HG03460 (cell line): ENCODE measurements around the gene FGR.
A peak's percentile ranks its signal among the peaks of the same experiment; 100 is the strongest.
"Not testable (repeated sequence)": the region's sequence is repeated elsewhere in the genome, so short reads cannot be mapped to it uniquely, and the experiment has no call there.

Experiments
- ATAC-seq: cut with Tn5 transposase; IDR thresholded peaks from one replicate; pipeline ENCODE4 v1.9.1; 2021; ENCODE audit not compliant: unreplicated experiment

FGR gene

DNA sequence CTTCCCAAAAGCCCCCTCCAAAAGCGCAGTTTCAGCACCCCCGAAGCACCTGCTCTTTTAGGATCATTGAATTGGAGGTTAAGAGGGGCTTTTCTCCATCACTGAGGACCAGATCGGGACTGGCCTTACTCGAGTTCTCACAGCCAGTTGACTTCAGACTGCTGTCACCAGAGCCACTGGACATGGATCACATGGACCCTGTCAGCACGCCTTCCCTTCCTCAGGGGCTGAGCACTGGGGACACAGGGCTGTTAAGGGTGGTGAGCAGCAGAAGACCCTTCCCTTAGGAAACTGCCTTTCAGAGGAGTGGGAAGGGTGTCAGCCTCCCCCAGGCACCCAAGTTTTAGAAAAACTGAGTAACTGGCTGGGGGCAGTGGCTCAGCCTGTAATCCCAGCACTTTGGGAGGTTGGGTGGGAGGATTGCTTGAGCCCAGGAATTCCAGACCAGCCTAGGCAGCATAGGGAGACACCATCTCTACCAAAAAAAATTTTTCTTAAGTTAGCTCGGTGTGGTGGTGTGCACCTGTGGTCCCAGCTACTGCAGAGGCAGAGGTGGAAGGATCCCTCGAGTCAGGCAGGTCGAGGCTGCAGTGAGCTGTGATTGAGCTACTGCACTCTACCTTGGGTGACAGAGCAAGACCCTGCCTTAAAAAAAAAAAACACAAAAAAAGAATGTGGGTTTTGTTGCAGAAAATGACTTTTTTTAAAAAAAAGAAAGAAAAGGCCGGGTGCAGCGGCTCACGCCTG lies 584 bp upstream of the FGR start:
- ATAC-seq: no peak

DNA sequence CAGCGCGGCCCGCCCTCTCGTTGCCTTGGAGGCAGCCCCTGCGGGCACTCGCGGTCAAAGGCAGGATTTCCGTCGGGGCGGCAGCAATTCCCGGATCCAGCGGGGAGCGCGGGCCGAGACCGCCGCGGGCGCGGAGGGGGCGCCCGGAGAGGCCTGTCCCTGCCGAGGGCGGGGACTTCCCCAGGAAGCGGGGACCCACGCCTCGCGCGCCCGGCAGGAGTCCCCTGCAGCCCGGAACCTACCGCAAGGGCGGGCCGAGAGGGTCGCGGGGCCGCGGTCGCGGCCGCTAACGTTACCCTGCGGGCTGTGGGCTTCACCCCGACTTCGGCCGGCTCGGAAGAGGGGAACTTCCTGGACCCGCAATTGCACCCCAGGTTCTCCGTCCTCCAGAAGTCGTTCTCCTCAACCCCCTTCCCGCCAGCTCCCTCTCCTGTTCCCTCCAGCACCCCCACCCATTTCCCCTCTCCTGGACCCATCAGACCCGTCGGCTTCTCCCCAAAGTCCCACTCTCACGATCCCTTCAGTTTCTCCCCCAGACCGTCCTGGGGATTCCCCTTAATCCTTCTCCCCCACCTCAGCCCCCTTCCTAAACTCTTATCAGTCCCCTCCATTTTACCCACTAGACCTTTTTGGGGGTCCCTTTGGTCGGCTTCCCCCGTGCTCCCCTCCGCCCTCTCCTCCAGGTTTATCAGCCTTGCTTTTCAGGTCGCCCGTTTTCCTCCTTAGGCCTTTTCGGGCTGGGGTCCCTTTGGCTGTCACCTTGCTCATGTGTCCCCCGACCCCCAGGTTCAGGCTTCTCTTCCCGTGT lies 604 bp downstream of the FGR start:
- ATAC-seq: no peak

DNA sequence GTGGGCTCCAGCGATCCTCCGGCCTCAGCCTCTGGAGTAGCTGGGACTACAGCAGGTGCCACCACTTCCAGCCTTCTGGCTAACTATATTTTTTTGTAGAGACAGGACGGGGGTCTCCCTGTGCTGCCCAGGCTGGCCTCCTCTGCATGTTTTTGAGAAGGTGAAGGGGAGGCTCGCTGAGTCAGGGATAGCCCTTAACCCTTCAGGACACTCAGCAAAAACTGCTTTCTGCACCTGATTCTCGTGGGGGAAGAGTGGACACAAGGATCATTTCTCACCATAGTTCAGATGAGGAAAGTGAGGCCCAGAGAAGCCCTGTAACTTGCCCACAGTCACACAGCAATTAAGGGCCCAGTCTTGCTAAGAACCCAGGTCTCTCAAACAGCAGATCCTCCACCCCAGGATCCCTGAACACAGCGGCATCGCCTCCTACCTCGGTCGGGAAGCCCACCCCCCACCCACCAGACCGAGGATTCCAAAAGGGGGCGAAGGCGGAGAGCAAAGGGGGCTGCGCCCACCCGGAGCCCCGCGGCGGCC lies 1.3 kb downstream of the FGR start:
- no peak for ATAC-seq

DNA sequence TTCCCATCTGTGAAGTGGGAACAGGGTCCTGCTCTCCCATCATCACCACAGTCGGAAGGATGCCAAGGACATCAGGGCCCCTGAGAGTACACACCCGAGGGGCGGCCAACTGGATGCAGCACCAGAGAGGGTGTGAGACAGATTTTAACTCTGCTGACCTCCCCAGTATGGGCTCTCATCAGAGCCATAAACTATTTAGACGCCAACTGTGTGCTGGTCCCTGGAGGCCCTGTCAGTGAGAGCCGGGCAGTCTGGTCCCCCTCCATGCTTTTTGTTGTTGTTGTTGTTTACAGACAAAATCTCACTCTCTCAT lies 1.7 kb downstream of the FGR start:
- no peak for ATAC-seq

DNA sequence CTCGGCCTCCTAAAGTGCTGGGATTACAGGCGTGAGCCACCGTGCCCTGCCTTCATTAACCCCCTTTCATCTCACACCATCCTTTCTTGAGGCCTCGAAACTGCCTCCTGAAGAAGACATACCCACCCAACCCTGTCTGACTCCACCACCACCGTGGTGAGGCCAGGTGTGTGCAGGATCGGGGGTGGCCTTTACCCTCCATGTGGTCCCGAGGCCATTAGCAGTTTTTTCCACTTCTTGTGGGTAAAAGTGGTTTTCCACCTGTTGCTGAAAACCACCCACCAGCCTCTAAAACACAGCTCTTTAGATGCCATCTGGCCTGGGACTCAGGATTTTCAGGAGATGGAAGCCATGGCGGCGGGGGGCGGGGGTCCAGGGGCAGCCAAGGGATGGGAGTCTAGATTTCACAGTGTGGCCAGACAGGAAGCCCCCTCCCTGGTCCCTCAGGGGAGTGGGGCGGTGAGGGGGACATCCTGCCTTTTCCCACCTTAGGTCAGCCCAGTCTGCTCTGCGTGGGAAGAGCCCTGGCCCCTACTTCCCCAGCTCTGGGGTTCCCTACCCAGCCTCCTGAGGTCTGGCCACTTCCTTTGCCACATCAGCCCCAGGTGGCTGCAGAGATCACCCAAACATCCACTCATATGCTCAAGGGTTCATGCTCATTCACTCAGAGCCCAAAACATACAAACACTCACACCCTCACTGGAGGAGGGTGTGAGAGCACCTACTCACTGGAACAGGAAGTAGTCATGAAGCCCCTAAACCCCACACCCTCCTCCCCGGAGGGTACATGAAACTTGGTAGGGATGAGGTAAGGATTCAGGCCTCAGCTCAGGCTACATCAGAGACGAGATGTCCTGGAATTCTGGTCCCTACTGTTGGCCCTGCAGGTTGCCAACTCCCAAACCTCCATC lies 2.3 kb downstream of the FGR start:
- peak; percentile 26 for ATAC-seq

DNA sequence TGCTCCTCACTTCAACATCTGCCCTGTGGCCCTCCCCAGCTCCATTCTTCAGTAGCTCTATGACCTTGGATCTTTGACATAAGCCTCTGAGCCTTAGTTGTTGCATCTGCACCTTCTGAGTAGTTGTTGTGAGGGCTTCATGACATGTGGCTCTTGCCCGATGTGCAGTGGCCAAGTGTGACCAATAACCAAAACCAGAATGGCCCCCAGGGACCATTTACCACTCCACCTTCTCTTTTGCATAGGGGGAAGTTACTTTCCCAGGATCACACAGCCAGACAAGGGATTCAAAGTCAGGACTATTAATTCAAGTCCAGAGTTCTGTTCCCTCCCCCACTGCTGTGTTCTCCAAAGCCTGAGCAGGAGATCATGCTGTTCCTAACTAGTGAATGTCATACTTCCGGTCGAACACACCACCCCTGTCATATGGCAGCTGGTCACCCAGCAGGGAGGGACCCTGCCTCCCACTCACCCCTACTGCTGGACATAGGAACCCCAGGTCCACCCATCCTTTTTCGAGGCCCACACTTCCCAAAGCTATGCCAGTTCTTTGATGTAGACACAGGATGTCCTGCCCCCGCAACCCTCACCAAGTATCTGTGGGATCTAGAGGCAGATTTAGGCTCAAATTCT lies 4.0 kb downstream of the FGR start:
- no peak for ATAC-seq

DNA sequence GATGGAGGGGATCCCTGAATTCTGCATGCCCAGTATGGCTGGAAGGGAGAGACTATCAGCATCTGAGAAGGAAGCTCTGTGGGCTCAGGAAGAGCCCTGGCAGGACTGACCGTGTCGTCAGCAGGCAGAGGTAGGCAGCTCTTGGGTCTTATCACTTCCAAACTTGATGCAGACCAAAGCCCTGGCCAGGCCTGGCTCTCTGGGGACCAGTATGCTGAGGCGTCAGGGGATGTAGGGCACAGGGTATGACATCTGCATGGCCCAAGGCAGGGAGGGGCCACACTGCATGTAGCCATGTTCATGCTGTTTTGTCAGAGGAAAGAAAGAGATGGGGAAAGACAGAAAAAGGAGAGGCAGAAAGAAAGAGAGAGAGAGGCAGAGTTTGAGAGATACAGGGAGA lies 6.3 kb downstream of the FGR start:
- no peak for ATAC-seq

DNA sequence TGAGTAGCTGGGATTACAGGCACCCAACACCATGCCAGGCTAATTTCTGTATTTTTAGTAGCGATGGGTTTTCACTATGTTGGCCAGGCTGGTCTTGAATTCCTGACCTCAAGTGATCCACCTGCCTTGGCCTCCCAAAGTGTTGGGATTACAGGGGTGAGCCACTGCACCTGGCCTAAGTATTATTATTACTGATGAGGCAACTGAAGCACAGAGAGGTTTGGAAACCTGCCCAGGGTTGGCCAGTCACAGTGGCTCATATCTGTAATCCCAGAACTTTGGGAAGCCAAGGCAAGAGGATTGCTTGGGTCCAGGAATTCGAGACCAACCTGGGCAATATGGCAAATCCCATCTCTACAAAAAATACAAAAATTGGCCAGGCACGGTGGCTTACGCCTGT lies 7.3 kb downstream of the FGR start:
- ATAC-seq: not testable (repeated sequence)

DNA sequence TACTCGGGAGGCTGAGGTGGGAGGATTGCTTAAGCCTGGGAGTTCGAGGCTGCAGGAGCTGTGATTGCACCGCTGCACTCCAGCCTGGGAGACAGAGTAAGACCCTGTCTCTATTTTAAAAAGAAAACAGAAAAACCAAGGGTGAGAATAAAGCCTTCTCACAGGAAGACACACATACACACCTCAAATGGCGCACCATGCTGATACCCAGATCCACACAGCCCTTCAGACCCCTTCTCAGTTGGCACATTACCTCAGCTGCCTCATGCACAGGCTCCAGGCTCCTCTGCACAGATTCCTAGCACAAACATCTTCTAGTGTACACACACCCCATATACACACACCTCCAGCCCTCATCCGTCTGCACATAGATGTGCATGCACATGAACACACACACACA lies 7.9 kb downstream of the FGR start:
- ATAC-seq: no peak

DNA sequence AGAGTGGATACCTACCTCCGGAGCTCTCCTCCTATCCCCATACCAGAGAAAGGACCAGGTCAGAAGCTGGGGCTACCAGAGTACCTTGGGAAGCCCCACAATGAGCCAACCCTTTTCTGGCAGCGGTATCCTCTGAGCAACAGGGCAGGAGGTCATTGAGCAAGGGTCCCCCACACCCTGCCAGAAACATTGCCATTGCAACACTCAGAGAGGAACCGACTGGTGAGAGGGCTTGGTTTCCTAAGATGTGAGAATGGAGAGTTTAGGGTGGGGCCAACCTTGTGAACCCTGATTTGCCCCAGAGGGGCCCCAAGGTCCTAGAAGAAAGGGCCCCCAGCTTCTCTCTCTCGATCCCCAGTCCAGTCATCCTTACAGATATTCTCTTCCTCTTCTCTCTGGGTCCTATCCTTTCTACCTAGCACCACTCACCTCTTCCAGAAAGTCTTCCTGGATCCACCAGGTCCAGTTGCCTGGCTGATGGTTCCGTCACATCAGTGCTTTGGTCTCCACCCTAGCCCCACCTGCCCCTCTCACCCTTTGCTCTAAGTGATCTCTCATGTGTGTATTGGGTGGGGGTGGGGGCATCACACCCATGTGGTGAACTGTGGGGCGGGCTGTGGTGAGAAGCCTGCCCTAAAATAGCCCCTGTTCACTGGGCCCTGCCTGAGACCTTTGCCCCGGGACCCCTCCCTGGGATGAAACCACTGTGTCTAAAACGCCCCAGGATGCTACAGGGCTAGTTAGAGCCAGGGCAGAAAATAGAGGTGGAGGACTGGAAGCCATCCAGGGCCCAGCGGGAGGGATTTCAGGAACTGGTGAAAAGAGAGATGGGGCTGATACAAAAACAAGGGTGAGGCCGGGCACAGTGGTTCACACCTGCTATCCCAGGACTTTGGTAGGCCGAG lies 8.7 kb downstream of the FGR start:
- no peak for ATAC-seq

DNA sequence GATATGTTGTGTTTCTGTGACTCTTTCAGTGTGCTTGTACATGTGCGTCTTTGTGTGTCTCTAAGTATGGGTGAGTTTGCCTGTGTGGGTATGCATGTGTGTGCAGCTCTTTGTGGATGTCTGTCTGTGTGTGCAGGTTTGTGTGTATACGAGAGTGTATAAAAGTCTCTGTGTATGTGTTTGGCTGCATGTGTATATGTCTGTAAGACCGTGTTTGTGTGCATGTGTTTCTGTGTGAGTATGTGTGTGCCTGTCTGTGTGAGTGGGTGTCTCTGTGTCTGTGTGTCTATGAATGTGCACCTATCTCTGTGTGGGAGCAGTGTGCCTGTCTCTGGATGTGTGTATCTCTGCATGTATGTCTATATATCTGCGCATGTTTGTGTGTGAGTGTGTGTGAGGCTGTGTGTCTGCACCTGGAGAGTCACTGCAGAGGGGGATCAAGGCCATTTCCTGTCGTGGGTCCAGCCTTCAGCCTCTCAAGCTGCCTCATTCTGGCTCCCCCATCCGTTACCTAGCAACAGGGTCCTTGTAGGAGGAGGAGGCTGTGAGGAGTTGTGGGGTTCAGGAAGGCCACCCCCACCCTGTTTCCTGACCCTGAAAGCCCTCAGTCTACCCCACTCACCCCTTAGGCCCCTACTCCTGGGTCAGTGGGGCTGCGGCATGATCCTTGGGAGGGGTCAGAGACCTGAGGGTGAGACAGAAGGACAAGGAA lies 10.4 kb downstream of the FGR start:
- no peak for ATAC-seq

DNA sequence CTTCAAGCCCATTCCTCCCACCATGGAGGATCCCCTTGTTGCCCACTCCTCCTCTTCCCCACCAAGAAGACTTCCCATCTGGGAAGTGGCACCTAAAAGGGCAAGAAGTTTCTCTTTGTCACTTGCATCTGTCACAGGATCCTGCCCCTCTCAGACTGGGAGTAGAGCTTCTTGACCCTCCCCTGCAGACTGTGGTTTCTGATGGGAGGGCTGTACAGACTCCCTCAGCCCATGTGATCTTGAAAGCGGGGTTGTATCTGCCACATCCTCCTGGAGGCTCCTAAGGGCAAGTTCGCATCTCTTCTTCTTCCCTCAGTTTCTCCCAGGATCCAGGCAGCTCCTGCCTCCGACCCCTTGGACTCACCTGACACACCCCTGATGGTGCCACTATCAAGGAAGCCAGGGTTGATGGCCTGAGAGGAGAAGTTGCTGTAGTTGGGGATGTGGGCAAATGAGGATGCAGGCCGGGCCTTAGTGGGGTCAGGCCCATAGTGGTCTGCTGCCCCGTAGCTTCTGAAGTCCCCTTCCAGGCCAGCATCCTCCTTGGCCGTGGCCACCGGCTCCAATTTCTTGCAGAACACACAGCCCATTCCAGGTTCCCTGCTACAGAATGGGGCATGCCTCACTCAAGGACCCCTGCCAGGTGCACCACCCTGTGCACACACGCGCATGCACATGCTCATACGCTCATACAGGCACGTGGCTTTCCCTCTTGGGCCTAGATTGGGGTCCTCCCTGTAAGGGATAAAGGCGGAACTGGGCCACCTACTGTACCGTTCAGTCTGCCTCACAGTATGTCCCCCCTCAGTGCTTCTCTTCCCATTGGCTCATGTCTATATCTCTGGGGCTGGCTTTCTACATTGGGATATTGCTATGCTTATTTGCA lies 11.4 kb downstream of the FGR start:
- no peak for ATAC-seq

DNA sequence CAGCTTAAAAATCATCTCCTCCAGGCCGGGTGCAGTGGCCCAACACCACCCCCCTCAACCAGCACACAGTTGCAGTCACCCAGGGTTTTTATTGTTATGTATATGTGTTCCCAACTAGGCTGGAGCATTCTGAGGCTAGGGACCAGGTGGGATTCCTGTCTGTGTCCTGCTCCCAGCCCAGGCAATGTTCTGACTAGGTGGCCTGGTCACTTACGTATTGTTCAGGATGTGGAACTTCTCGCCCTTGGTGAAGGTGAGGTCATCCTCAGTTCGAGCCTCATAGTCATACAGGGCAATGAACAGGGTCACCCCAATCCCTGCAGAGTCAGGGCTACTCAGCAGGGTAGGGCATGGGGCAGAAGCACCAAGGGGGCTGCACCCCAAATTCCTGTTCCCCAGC lies 12.2 kb downstream of the FGR start:
- ATAC-seq: no peak

DNA sequence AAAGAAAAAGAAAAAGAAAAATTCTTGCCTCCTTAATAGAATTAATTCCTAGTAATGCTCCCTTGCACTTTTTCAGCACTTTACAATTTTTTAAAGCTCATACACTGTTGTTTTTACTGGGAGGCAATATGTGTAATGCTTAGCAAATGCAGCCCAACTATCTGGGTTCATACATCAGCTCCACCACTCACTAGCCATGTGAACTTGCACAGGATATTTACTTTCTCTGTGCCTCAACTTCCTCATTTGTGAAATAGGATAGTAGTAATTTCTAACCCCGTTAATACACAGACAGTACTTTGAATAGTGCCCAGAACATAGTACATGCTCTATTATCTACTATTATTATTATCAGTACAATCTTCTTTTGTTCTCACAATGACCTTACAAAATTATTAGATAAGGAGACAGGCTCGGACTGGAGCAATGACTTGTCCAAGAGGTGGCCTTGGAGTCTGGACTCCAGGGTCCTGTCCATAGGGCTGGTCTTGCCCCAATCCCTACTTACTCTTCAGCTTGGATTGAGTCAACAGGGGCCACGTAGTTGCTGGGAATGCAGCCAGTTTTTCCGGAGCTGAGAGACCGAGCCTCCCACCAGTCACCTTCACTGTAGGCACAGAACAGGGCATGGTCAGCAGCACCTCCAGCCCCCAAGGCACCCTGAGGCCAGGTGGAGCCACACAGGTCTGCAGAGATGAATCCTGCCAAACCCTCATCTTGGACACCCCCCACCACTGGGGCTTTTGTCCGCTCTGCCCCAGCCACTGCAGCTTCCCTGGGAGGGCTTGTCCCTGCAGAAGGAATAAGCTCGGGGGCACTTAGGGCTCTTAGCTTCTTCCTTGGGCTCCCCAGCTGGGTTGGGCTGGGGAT lies 13.7 kb downstream of the FGR start:
- no peak for ATAC-seq

DNA sequence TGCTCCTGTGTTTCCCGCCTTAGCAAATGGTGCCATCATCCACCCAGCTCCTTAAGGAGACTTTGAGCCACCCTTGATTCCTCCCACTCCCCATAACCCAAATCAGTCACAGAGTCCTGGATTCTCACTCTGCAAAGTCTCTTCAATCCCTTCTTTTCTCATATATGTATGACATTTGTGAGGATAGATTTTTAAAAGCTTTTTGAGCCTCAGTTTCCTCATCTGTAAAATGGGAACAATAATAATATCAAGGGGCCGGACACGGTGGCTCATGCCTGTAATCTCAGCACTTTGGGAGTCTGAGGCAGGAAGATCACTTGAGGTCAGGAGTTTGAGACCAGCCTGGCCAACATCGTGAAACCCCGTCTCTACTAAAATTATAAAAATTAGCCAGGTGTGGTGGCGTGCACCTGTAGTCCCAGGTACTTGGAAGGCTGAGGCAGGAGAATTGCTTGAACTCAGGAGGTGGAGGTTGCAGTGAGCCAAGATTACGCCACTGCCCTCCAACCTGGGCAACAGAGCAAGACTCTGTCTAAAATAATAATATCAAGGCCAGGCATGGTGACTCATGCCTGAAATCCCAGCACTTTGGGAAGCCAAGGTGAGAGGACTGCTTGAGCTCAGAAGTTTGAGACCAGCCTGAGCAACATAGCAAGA lies 15.1 kb downstream of the FGR start:
- not testable (repeated sequence) for ATAC-seq

DNA sequence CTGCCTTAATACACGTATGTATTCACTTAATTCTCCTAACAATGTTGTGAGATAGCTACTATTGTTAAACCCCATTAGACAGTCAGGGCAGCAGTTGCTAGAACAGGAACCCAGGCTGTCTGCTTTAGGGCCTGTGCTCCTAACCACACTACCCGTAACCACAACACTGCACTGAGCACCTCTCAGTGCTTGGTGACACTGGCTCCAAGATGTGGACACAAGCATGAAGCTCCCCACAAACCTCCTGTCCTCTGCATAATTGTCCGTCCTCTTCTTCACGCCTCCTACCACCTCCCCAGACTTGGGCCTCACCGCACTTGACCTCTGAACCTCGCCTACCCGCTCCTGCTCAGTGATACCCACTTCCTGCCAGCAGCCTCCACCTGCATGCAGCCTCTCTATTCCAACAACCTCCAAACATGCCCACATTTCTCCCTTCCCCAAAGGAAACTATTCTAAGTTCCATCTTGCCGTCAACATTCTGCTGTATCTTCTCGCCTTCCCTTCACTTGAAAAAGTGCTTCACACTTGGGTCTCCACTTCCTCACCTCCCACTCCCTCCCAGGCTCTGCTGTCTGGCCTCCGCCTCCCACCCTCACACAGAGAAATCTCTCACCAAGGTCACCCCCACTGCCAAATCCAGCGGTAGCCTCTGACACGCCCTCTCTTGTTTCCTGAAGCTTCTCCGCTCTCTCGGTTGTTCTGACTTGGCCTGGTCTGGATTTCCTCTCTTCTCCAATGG lies 16.5 kb downstream of the FGR start:
- no peak for ATAC-seq
